Activated T-cell treated with anti-CD3 and anti-CD28 coated beads, Interleukin-2, amount 50 U/mL, for 24 hours (primary cell): ENCODE results near the gene GALNT10.
"Not testable (repeated sequence)": the region's sequence is repeated elsewhere in the genome, so short reads cannot be mapped to it uniquely, and the experiment has no call there.

Experiments used
- DNase-seq: peaks from one replicate; pipeline ENCODE4 v3.0.0-alpha.2; 2020
- H3K27ac Mint-ChIP-seq: 2 replicates; pipeline ENCODE4 v1.8.0; 2020; ENCODE audit warnings: mild to moderate bottlenecking, mixed read lengths
- H3K27me3 Mint-ChIP-seq: 2 replicates; pipeline ENCODE4 v1.8.0; 2020; ENCODE audit warnings: mixed read lengths
- H3K36me3 Mint-ChIP-seq: 2 replicates; pipeline ENCODE4 v1.8.0; 2020; ENCODE audit warnings: low read depth, mixed read lengths
- H3K4me1 Mint-ChIP-seq: 2 replicates; pipeline ENCODE4 v1.8.0; 2020; ENCODE audit warnings: low read depth, mixed read lengths
- H3K4me3 Mint-ChIP-seq: 2 replicates; pipeline ENCODE4 v1.8.0; 2020; ENCODE audit warnings: mild to moderate bottlenecking, moderate library complexity, mixed read lengths
- H3K9me3 Mint-ChIP-seq: 2 replicates; pipeline ENCODE4 v1.8.0; 2020; ENCODE audit warnings: mixed read lengths

GALNT10 gene

DNA sequence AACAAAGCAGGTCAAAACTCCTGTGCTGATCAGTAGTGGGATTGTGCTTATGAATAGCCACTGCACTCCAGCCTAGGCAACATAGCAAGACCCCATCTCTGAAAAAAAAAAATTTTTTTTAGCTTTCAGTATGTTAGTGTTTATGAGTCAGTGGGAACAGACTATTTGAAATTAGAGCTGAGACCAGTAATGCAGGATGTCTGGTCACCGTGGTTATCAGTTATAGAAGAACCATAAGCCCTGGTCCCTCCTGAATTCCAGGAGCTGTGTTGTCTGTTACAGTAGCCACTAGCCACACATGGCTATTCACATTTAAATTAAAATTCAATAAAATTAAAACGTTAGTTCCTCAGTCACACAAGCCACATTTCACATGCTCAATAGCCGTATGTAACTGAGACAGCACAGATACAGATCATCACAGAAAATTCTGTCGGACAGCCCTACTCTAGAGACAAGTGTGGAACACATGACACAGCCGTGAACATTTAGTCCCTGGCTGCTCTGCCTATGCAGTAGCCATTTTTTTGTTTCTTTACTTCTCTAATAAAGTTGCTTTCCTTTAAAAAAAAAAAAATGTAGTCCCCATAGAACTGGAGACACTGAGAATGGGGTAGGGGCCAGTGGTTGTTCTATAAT, 159.2 kb downstream of the GALNT10 start:
- no peak for DNase-seq
- H3K27me3 Mint-ChIP-seq: no peaks in the 10 kb centered on the region
- H3K9me3 Mint-ChIP-seq: no peaks in the 10 kb centered on the region
- peaks cover 11% of the 10 kb centered on the region for H3K4me1 Mint-ChIP-seq
- H3K36me3 Mint-ChIP-seq: peaks cover 7% of the 10 kb centered on the region
- H3K27ac Mint-ChIP-seq: no peak overlapping the region
- no peak overlapping the region for H3K4me3 Mint-ChIP-seq

DNA sequence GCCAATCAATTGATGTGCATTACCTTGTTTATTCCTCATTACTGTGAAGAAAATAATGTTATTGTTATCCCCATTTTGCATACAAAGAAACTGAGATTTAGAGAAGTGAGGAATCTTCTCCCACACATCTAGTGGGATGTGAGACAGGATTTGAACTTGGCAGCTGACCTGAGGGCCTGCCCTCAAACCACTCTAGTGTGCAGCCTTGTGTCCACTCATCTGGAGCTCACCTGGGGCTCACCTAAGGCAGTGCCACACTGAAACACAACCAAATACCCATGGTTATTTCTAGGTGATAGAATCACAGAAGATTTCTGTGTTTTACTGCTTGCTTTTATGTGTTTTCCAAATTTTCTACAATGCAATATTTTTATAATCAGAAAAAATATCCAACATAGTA, 160.6 kb downstream of the GALNT10 start:
- Mint-ChIP-seq H3K4me1 (peaks cover 8% of the 10 kb centered on the region), H3K9me3 (no peaks in the 10 kb centered on the region), H3K4me3 (no peak overlapping the region), H3K27ac (no peak overlapping the region), H3K27me3 (no peaks in the 10 kb centered on the region), H3K36me3 (peaks cover 6% of the 10 kb centered on the region)
- DNase-seq: no peak

DNA sequence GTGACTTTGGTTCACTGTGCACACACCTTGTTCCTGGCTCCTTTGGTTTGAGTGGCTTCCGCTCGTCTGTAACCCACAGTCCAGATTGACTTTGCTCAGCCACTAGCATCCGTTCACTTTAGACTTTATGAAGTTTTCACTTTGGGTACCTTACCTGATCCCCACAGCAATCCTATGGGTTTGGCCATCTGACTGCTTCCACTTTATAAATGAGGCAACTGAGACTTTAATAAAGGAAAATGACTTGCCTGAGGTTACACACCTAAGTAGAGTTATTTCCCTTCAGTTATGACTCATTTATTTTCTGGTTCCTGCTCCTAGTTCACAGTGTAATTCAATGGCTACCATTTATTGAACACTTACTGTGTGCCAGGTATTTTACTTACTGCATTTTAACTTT, 161.0 kb downstream of the GALNT10 start:
- Mint-ChIP-seq H3K27me3 (no peaks in the 10 kb centered on the region), H3K9me3 (no peaks in the 10 kb centered on the region), H3K36me3 (peaks cover 6% of the 10 kb centered on the region), H3K27ac (no peak overlapping the region), H3K4me1 (peaks cover 8% of the 10 kb centered on the region), H3K4me3 (no peak overlapping the region)
- DNase-seq: no peak

DNA sequence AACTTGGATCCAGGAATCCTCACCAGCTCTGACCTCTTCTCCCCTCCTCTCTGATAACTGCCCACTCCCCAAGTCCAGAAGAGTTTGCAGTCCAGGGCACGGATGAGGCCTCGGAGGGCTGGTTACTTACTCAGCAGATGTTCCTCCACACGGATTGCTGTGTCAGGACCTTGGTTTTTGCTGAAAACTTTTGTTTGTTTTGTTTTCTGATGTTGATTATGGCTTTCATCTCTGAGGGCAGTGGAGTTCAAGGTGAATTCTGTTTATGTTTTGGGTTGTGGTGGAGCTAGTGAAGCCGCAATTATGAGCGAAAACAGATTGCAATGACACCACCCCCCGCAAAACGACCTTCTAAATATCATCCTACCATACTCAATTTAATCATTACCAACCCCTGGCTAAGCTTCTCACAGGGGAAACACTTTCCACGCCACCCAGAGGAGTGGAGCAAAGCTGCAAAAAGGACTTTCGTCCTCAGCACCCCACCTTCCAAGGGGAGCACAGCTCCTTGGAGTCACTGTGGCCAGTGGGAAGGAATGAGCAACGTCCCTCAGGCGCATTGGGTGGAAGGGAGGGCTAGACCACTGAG, 162.5 kb downstream of the GALNT10 start:
- Mint-ChIP-seq H3K4me3 (no peak overlapping the region), H3K9me3 (no peaks in the 10 kb centered on the region), H3K4me1 (peaks cover 8% of the 10 kb centered on the region), H3K36me3 (peaks cover 3% of the 10 kb centered on the region), H3K27ac (no peak overlapping the region), H3K27me3 (no peaks in the 10 kb centered on the region)
- DNase-seq: no peak

DNA sequence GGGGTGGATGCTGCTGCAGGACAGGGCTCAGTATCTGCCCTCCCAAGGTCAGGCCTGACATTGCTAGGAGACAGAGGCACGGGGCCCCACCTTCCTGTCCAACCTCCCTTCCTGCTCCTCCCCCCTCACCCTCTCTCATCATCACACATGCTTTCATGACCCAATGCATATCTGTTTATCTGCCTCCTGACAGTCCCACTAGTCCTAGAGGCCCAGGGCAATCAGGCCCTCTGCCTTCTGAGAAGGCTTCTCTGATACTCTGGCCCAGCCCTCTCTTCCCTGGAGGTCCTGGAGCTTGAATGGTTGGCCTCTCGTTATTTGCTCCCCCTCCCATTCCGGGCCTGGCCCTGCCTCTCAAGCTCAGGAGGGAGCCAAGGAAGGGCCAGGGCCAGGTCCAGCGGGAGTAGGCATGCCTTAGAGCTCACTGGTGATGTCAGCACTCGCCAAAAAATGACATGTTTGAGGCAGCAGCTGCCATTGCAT, 164.6 kb downstream of the GALNT10 start:
- Mint-ChIP-seq H3K36me3 (peaks cover 3% of the 10 kb centered on the region), H3K4me1 (peaks cover 11% of the 10 kb centered on the region), H3K4me3 (no peak overlapping the region), H3K27me3 (no peaks in the 10 kb centered on the region), H3K9me3 (no peaks in the 10 kb centered on the region), H3K27ac (no peak overlapping the region)
- DNase-seq: no peak

GRCh38 chr5:154356020-154356655, 165.6 kb downstream of the GALNT10 start:
- Mint-ChIP-seq H3K4me1 (peaks cover 11% of the 10 kb centered on the region), H3K36me3 (peaks cover 3% of the 10 kb centered on the region), H3K4me3 (no peak overlapping the region), H3K9me3 (no peaks in the 10 kb centered on the region), H3K27ac (no peak overlapping the region), H3K27me3 (no peaks in the 10 kb centered on the region)
- no peak for DNase-seq

DNA sequence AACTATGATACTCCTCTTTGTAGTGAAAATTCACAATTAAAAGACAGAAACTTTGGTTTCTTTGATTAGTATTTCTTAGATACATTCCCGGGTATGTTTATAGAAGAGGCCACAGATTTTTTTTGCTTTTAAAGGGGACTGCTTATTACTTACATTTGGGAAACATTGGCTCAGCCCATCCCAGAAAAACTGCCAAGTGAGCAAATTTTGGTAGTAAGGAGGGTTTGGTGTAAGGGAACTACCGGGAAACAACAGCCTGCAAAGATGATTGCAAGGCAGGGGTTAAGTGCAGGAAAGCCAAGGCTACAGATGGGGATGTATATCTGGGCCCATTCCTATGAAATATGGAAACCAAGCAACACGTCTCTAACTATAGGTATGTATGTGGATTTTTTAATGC, 166.4 kb downstream of the GALNT10 start:
- DNase-seq: no peak
- no peak overlapping the region for H3K4me3 Mint-ChIP-seq
- H3K27ac Mint-ChIP-seq: no peak overlapping the region
- H3K36me3 Mint-ChIP-seq: peaks cover 3% of the 10 kb centered on the region
- H3K27me3 Mint-ChIP-seq: no peaks in the 10 kb centered on the region
- no peaks in the 10 kb centered on the region for H3K9me3 Mint-ChIP-seq
- H3K4me1 Mint-ChIP-seq: peaks cover 7% of the 10 kb centered on the region

- H3K4me3 Mint-ChIP-seq: no peak overlapping the region
- H3K4me1 Mint-ChIP-seq: peaks cover 7% of the 10 kb centered on the region
- peaks cover 2% of the 10 kb centered on the region for H3K36me3 Mint-ChIP-seq
- H3K27ac Mint-ChIP-seq: no peak overlapping the region
- no peaks in the 10 kb centered on the region for H3K9me3 Mint-ChIP-seq
- DNase-seq: no peak
- H3K27me3 Mint-ChIP-seq: no peaks in the 10 kb centered on the region
Observed at GRCh38 chr5:154358516-154359220, 168.1 kb downstream of the GALNT10 start.

- no peaks in the 10 kb centered on the region for H3K27me3 Mint-ChIP-seq
- DNase-seq: no peak
Observed at GRCh38 chr5:154359221-154359573, 168.7 kb downstream of the GALNT10 start.

DNA sequence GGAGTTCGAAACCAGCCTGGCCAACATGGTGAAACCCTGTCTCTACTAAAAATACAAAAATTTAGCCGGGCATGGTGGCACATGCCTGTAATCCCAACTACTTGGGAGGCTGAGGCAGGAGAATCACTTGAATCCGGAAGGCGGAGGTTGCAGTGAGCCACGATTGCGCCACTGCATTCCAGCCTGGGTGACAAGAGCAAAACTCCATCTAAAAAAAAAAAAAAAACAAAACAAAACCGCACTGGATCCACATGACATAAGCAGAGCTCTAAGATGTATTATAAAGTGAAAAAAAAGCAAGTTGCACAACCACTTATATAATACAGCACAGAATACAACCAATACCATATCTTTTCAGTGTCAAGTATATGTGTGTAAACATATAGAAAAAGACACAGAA, 169.7 kb downstream of the GALNT10 start:
- not testable (repeated sequence) for H3K27me3 Mint-ChIP-seq, H3K4me3 Mint-ChIP-seq, H3K4me1 Mint-ChIP-seq, DNase-seq, H3K36me3 Mint-ChIP-seq, H3K27ac Mint-ChIP-seq, H3K9me3 Mint-ChIP-seq

More at GRCh38 chr5:154359221-154359573, 168.7 kb downstream of the GALNT10 start:
- Mint-ChIP-seq H3K9me3 (no peaks in the 10 kb centered on the region), H3K4me3 (no peak overlapping the region), H3K4me1 (peaks cover 5% of the 10 kb centered on the region), H3K36me3 (peaks cover 5% of the 10 kb centered on the region), H3K27ac (no peak overlapping the region)

- no peak for DNase-seq
- H3K27ac Mint-ChIP-seq: no peak overlapping the region
Observed at GRCh38 chr5:154363411-154363810, 172.9 kb downstream of the GALNT10 start.

GRCh38 chr5:154364771-154365170, 174.2 kb downstream of the GALNT10 start:
- H3K4me1 Mint-ChIP-seq: no peaks in the 10 kb centered on the region
- H3K4me3 Mint-ChIP-seq: no peak overlapping the region
- DNase-seq: no peak
- H3K36me3 Mint-ChIP-seq: peaks cover 8% of the 10 kb centered on the region
- no peaks in the 10 kb centered on the region for H3K9me3 Mint-ChIP-seq
- H3K27me3 Mint-ChIP-seq: no peaks in the 10 kb centered on the region
- H3K27ac Mint-ChIP-seq: no peak overlapping the region

More at GRCh38 chr5:154363411-154363810, 172.9 kb downstream of the GALNT10 start:
- Mint-ChIP-seq H3K4me1 (peaks cover 3% of the 10 kb centered on the region), H3K4me3 (no peak overlapping the region), H3K27me3 (no peaks in the 10 kb centered on the region), H3K9me3 (no peaks in the 10 kb centered on the region), H3K36me3 (peaks cover 7% of the 10 kb centered on the region)

DNA sequence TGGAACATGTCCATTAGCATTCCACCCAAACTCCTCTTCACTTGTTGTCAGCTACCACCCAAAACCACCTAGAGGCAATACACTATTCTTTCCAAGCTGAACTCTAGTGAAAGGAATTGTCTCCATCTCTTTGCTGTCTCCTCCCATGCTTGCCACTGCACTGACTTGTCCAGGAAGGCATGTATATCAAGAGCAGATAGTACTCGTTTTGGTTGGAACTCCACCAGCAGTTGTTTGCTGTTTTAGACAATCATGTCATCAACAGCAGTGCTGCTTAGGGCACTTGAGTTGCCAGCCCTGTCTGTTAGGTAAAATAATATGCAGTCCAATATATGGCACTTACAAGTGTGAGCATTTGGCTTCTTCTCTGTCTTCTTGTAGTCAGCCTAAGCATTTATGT, 175.3 kb downstream of the GALNT10 start:
- Mint-ChIP-seq H3K4me1 (no peaks in the 10 kb centered on the region), H3K27ac (no peak overlapping the region), H3K9me3 (no peaks in the 10 kb centered on the region), H3K27me3 (no peaks in the 10 kb centered on the region), H3K36me3 (peaks cover 12% of the 10 kb centered on the region), H3K4me3 (no peak overlapping the region)
- no peak for DNase-seq

- H3K4me1 Mint-ChIP-seq: no peaks in the 10 kb centered on the region
- H3K36me3 Mint-ChIP-seq: peaks cover 16% of the 10 kb centered on the region
- DNase-seq: no peak
- no peak overlapping the region for H3K27ac Mint-ChIP-seq
- H3K27me3 Mint-ChIP-seq: no peaks in the 10 kb centered on the region
- H3K4me3 Mint-ChIP-seq: no peak overlapping the region
- H3K9me3 Mint-ChIP-seq: no peaks in the 10 kb centered on the region
Observed at GRCh38 chr5:154366353-154366752, 175.8 kb downstream of the GALNT10 start.

- no peak for DNase-seq
- Mint-ChIP-seq H3K9me3 (no peaks in the 10 kb centered on the region), H3K27ac (no peak overlapping the region), H3K36me3 (peaks cover 17% of the 10 kb centered on the region), H3K4me1 (no peaks in the 10 kb centered on the region), H3K4me3 (no peak overlapping the region), H3K27me3 (no peaks in the 10 kb centered on the region)
Observed at GRCh38 chr5:154367101-154367500, 176.6 kb downstream of the GALNT10 start.
